MM.1S (cell line): ENCODE results near the gene CELSR3.

Source experiments
- DNase-seq: peaks from one replicate; pipeline ENCODE4 v3.0.0-alpha.2; 2015
- H2AFZ ChIP-seq: fragments of 300-600 bp; sonication (generic); 2 replicates; pipeline ENCODE4 v1.6.0; 2016; ENCODE audit warnings: antibody characterized with exemption, low read length
- H3F3A ChIP-seq: fragments of 300-600 bp; sonication (generic); 2 replicates; pipeline ENCODE4 v1.6.1; 2016; ENCODE audit warnings: mild to moderate bottlenecking, antibody characterized with exemption, low read length, moderate library complexity, mixed read lengths; ENCODE audit not compliant: insufficient read depth
- H3K27ac ChIP-seq: fragments of 300-600 bp; sonication (generic); 2 replicates; pipeline ENCODE4 v1.5.1; 2016; ENCODE audit warnings: mild to moderate bottlenecking, low read length
- H3K27me3 ChIP-seq: fragments of 300-600 bp; sonication (generic); replicated peaks from 2 replicates; pipeline ENCODE4 v1.6.0; 2016; ENCODE audit warnings: low read length; ENCODE audit not compliant: insufficient read depth
- H3K36me3 ChIP-seq: fragments of 300-600 bp; sonication (generic); replicated peaks from 2 replicates; pipeline ENCODE4 v1.6.1; 2016; ENCODE audit warnings: mild to moderate bottlenecking, low read length, mixed read lengths; ENCODE audit not compliant: insufficient read depth
- H3K4me1 ChIP-seq: fragments of 300-600 bp; sonication (generic); 2 replicates; pipeline ENCODE4 v1.6.1; 2016; ENCODE audit warnings: low read length, mixed read lengths
- H3K4me2 ChIP-seq: fragments of 300-600 bp; sonication (generic); 2 replicates; pipeline ENCODE4 v1.6.0; 2016; ENCODE audit warnings: low read depth, low read length
- H3K4me3 ChIP-seq: fragments of 300-600 bp; sonication (generic); 2 replicates; pipeline ENCODE4 v1.5.1; 2016; ENCODE audit warnings: low read length, mixed read lengths
- H3K79me2 ChIP-seq: fragments of 300-600 bp; sonication (generic); 2 replicates; pipeline ENCODE4 v1.6.1; 2016; ENCODE audit warnings: mixed run types, low read length, mixed read lengths
- H3K9ac ChIP-seq: fragments of 300-600 bp; sonication (generic); 2 replicates; pipeline ENCODE4 v1.6.1; 2016; ENCODE audit warnings: low read length, mixed read lengths
- H3K9me2 ChIP-seq: fragments of 300-600 bp; sonication (generic); replicated peaks from 2 replicates; pipeline ENCODE4 v1.6.1; 2016; ENCODE audit warnings: mild to moderate bottlenecking, low read length, mixed read lengths; ENCODE audit not compliant: insufficient read depth
- H3K9me3 ChIP-seq: fragments of 300-600 bp; sonication (generic); replicated peaks from 2 replicates; pipeline ENCODE4 v1.6.1; 2016; ENCODE audit warnings: mild to moderate bottlenecking, low read length, mixed read lengths; ENCODE audit not compliant: insufficient read depth
- H4K20me1 ChIP-seq: fragments of 300-600 bp; sonication (generic); 2 replicates; pipeline ENCODE4 v1.6.1; 2016; ENCODE audit warnings: mild to moderate bottlenecking, low read length, moderate library complexity, mixed read lengths; ENCODE audit not compliant: insufficient read depth
- CTCF ChIP-seq: fragments of 300-600 bp; sonication (generic); IDR thresholded peaks from 2 replicates; pipeline ENCODE4 v1.5.1; 2016; ENCODE audit warnings: antibody characterized with exemption, low read length, mixed read lengths
- EZH2 ChIP-seq: fragments of 300-600 bp; sonication (generic); optimal IDR thresholded peaks from 2 replicates; pipeline ENCODE3; 2017; ENCODE audit warnings: low read depth, mild to moderate bottlenecking, antibody characterized with exemption, low read length, mixed read lengths
- EZH2phosphoT487 ChIP-seq: fragments of 300-600 bp; sonication (generic); IDR thresholded peaks from 2 replicates; pipeline ENCODE4 v1.6.1; 2018; ENCODE audit warnings: antibody characterized with exemption, low read length

The CELSR3 gene

GRCh38 chr3:48596157-48596556 is 66.5 kb downstream of the CELSR3 start:
- TF ChIP-seq EZH2phosphoT487 (no peak), EZH2 (no peak), CTCF (no peak)
- H3K4me2 ChIP-seq: no peak overlapping the region
- no peaks in the 10 kb centered on the region for H3F3A ChIP-seq
- H3K4me3 ChIP-seq: no peak overlapping the region
- no peaks in the 10 kb centered on the region for H3K4me1 ChIP-seq
- no peaks in the 10 kb centered on the region for H4K20me1 ChIP-seq
- no peaks in the 10 kb centered on the region for H3K79me2 ChIP-seq
- no peak for DNase-seq
- no peak overlapping the region for H2AFZ ChIP-seq
- no peaks in the 10 kb centered on the region for H3K9me3 ChIP-seq
- H3K9ac ChIP-seq: no peak overlapping the region
- H3K9me2 ChIP-seq: no peaks in the 10 kb centered on the region
- no peak overlapping the region for H3K27ac ChIP-seq
- peaks cover 35% of the 10 kb centered on the region for H3K27me3 ChIP-seq
- H3K36me3 ChIP-seq: no peaks in the 10 kb centered on the region

GRCh38 chr3:48595526-48596121 is 67.1 kb downstream of the CELSR3 start:
- no peaks in the 10 kb centered on the region for H4K20me1 ChIP-seq
- no peaks in the 10 kb centered on the region for H3K9me2 ChIP-seq
- no peaks in the 10 kb centered on the region for H3K36me3 ChIP-seq
- DNase-seq: no peak
- no peak overlapping the region for H3K4me2 ChIP-seq
- no peak for TF ChIP-seq EZH2
- TF ChIP-seq CTCF: no peak
- no peak for TF ChIP-seq EZH2phosphoT487
- no peak overlapping the region for H2AFZ ChIP-seq
- no peaks in the 10 kb centered on the region for H3K79me2 ChIP-seq
- H3K9ac ChIP-seq: no peak overlapping the region
- H3K4me3 ChIP-seq: no peak overlapping the region
- no peak overlapping the region for H3K27ac ChIP-seq
- H3F3A ChIP-seq: no peaks in the 10 kb centered on the region
- H3K4me1 ChIP-seq: no peaks in the 10 kb centered on the region
- no peaks in the 10 kb centered on the region for H3K9me3 ChIP-seq
- H3K27me3 ChIP-seq: peaks cover 40% of the 10 kb centered on the region

- H3K27ac ChIP-seq: no peak within 1 kb of the TSS
- no peaks in the 10 kb centered on the region for H3K4me1 ChIP-seq
- no peaks in the 10 kb centered on the region for H3F3A ChIP-seq
- no peak within 1 kb of the TSS for H3K4me3 ChIP-seq
- no peak within 1 kb of the TSS for H3K9ac ChIP-seq
- no peak for DNase-seq
- H3K4me2 ChIP-seq: no peak within 1 kb of the TSS
- no peaks in the 10 kb centered on the region for H3K36me3 ChIP-seq
- no peaks in the 10 kb centered on the region for H3K9me3 ChIP-seq
- H4K20me1 ChIP-seq: no peaks in the 10 kb centered on the region
- H3K79me2 ChIP-seq: no peaks in the 10 kb centered on the region
- H3K9me2 ChIP-seq: no peaks in the 10 kb centered on the region
- no peak within 1 kb of the TSS for H2AFZ ChIP-seq
- TF ChIP-seq EZH2phosphoT487 (no peak), CTCF (no peak), EZH2 (no peak)
- H3K27me3 ChIP-seq: peaks cover 45% of the 10 kb centered on the region
Measured at GRCh38 chr3:48595075-48595525, 67.6 kb downstream of the CELSR3 start, which contains the start of gene COL7A1. TSS of gene COL7A1 (minus strand) at chr3:48595329. CDS start at chr3:48595159, 170 bp downstream.
